Caco-2 (cell line): ENCODE results near the gene TF. TPM values are rescaled to one million over a fixed set of nuclear protein-coding genes. Genes with fewer than 3 reads are reported as not detected.

ENCODE experiments used
- BruUV-seq: library from RNA; stranded (reverse); fragments of 400-500 nt; replicated peaks from 2 replicates; lab custom pipeline; 2021; lab: Mats Ljungman, UMichigan
- CTCF ChIA-PET: fragments of 300-600 bp; sonication (Branson Sonifier 250); formaldehyde crosslinking; loops from one replicate; lab custom pipeline; 2022; ENCODE audit warnings: antibody characterized with exemption; lab: Charles Lee
- POLR2A ChIA-PET: fragments of 300-600 bp; sonication (Branson Sonifier 250); formaldehyde crosslinking; loops from one replicate; lab custom pipeline; 2022; ENCODE audit warnings: antibody characterized with exemption; lab: Charles Lee
- DNase-seq, 2 experiments: peaks; one replicate each; pipeline versions ENCODE4 v3.0.0 to v3.0.0-alpha.2; 2020 to 2022
- H3K27me3 ChIP-seq: replicated peaks from 2 replicates; pipeline ENCODE4 v1.6.0; 2011; ENCODE audit warnings: low read length; ENCODE audit not compliant: control insufficient read depth, insufficient read depth
- H3K36me3 ChIP-seq: 2 replicates; pipeline ENCODE4 v1.5.1; 2011; ENCODE audit warnings: low read length; ENCODE audit not compliant: control insufficient read depth, insufficient read depth
- H3K4me1 ChIP-seq: fragments of 250-450 bp; sonication (Bioruptor Pico); 2 replicates; pipeline ENCODE4 v1.5.1; 2020; ENCODE audit warnings: mild to moderate bottlenecking
- H3K4me3 ChIP-seq: 2 replicates; pipeline ENCODE4 v1.5.1; 2011; ENCODE audit warnings: low read depth, mild to moderate bottlenecking, control low read depth, low read length
- H3K9me3 ChIP-seq: fragments of 250-450 bp; sonication (Bioruptor Pico); 2 replicates; pipeline ENCODE4 v1.5.1; 2020; ENCODE audit warnings: mild to moderate bottlenecking, moderate library complexity
- H3K27ac Mint-ChIP-seq: one replicate; pipeline ENCODE4 v1.8.0; 2022; ENCODE audit warnings: mixed read lengths; ENCODE audit not compliant: unreplicated experiment
- H3K27me3 Mint-ChIP-seq: one replicate; pipeline ENCODE4 v1.8.0; 2022; ENCODE audit warnings: mixed read lengths; ENCODE audit not compliant: insufficient read depth, unreplicated experiment
- H3K36me3 Mint-ChIP-seq: one replicate; pipeline ENCODE4 v1.8.0; 2022; ENCODE audit warnings: mild to moderate bottlenecking, mixed read lengths; ENCODE audit not compliant: insufficient read depth, unreplicated experiment
- H3K4me1 Mint-ChIP-seq: one replicate; pipeline ENCODE4 v1.8.0; 2022; ENCODE audit warnings: low read depth, mixed read lengths; ENCODE audit not compliant: unreplicated experiment
- H3K4me3 Mint-ChIP-seq: one replicate; pipeline ENCODE4 v1.8.0; 2022; ENCODE audit warnings: mild to moderate bottlenecking, moderate library complexity, mixed read lengths; ENCODE audit not compliant: unreplicated experiment
- H3K9me3 Mint-ChIP-seq: one replicate; pipeline ENCODE4 v1.8.0; 2022; ENCODE audit warnings: mixed read lengths; ENCODE audit not compliant: unreplicated experiment
- intact Hi-C: fragments of 100-400 bp; cut with micrococcal nuclease; formaldehyde crosslinking; loops from one replicate; pipeline ENCODE4 v1.10.0; 2022; ENCODE audit not compliant: unreplicated experiment
- total RNA-seq: library from RNA; stranded (reverse); gene quantifications from 2 replicates; pipeline ENCODE4 v1.2.3, GENCODE V29; 2022
- TF ChIP-seq, protein P1 (sequence below), 2 experiments: fragments of 200-600 bp in 1 of 2; IDR thresholded peaks; 1 replicate in 1 of 2; 2 replicates in 1 of 2; pipeline versions ENCODE4 v1.5.1 to v1.8.0; 2011 to 2022; ENCODE audit warnings: antibody characterized with exemption in 1 of 2, control low read depth in 1 of 2, inconsistent platforms in 1 of 2, low read depth in 1 of 2, low read length in 1 of 2, mild to moderate bottlenecking in 1 of 2, moderate library complexity in 1 of 2; ENCODE audit not compliant: insufficient read depth in 1 of 2, severe bottlenecking in 1 of 2, unreplicated experiment in 1 of 2

The TF gene
- total RNA-seq, 1 experiment from 2014 or later, result 23.4 TPM

DNA sequence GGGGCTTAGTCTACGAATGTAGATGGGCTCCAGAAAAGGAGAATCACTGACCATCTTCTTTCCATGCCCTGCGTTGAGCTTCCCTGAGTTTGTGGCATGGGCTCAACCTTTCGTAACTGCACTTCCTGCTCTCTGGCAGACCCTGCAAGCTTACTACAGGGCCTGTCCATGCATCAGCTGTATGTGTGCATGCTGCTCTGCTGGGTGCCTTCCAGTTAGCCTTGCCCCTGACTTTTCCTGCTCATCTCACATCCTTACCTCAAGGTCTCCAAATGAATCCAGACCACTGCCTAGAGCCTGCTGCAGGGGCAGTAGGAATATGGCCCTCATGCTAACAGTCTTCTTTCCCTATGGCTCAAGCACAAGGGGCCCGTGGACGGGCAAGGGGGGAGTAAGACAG lies 2.0 kb upstream of the TF start:
- peaks cover 7% of the 10 kb centered on the region for H3K4me1 Mint-ChIP-seq
- TF ChIP-seq, protein P1, sequence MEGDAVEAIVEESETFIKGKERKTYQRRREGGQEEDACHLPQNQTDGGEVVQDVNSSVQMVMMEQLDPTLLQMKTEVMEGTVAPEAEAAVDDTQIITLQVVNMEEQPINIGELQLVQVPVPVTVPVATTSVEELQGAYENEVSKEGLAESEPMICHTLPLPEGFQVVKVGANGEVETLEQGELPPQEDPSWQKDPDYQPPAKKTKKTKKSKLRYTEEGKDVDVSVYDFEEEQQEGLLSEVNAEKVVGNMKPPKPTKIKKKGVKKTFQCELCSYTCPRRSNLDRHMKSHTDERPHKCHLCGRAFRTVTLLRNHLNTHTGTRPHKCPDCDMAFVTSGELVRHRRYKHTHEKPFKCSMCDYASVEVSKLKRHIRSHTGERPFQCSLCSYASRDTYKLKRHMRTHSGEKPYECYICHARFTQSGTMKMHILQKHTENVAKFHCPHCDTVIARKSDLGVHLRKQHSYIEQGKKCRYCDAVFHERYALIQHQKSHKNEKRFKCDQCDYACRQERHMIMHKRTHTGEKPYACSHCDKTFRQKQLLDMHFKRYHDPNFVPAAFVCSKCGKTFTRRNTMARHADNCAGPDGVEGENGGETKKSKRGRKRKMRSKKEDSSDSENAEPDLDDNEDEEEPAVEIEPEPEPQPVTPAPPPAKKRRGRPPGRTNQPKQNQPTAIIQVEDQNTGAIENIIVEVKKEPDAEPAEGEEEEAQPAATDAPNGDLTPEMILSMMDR (IDR thresholded peaks at IDR 0.05; ENCODE audit: insufficient read depth in 1 of 2, low read depth in 1 of 2, low read length in 1 of 2, severe bottlenecking in 1 of 2, unreplicated experiment in 1 of 2), result no peak
- no peaks in the 10 kb centered on the region for H3K36me3 Mint-ChIP-seq
- intact Hi-C loops, result no loop called here
- Histone ChIP-seq H3K27me3 (no peaks in the 10 kb centered on the region), H3K36me3 (no peaks in the 10 kb centered on the region), H3K4me3 (no peak overlapping the region), H3K9me3 (no peaks in the 10 kb centered on the region), H3K4me1 (peaks cover 16% of the 10 kb centered on the region; the same call in 1 of the 2 replicates)
- no TSS peak for BruUV-seq
- POLR2A ChIA-PET, result no interaction called here
- no peak for DNase-seq
- CTCF ChIA-PET, result no interaction called here
- H3K9me3 Mint-ChIP-seq, result no peaks in the 10 kb centered on the region
- no peaks in the 10 kb centered on the region for H3K27me3 Mint-ChIP-seq
- H3K4me3 Mint-ChIP-seq, result no peak overlapping the region
- H3K27ac Mint-ChIP-seq, result no peak overlapping the region

DNA sequence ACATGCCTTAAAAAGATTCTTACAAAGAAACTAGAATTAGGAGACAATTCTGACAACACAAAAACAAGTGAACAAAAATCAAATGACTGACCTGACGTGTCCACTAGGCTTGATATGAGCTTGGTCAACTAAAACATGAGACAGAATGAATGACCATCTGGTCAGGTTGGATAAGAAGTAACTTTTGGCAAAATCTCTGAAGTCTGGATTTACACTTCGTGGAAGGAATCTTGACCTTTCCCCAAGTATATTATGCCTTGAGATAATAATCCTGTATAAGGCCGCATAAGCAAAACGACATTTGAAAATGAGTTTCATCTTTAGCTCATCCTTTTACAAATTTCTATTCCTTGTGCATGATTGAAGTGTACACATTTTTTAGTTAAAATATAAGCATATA lies 1.1 kb upstream of the TF start:
- H3K9me3 ChIP-seq, result no peaks in the 10 kb centered on the region
- no peaks in the 10 kb centered on the region for H3K27me3 ChIP-seq
- CTCF ChIA-PET, result no interaction called here
- H3K36me3 ChIP-seq, result no peaks in the 10 kb centered on the region
- intact Hi-C loops, result no loop called here
- POLR2A ChIA-PET, result no interaction called here
- Mint-ChIP-seq H3K4me3 (no peak overlapping the region), H3K36me3 (no peaks in the 10 kb centered on the region), H3K27ac (no peak overlapping the region), H3K9me3 (no peaks in the 10 kb centered on the region), H3K4me1 (peaks cover 7% of the 10 kb centered on the region), H3K27me3 (no peaks in the 10 kb centered on the region)
- H3K4me1 ChIP-seq, result peaks cover 16% of the 10 kb centered on the region; the same call in 1 of the 2 replicates
- no TSS peak for BruUV-seq
- no peak for DNase-seq
- H3K4me3 ChIP-seq, result no peak overlapping the region
- TF ChIP-seq, protein P1 (IDR thresholded peaks at IDR 0.05; ENCODE audit: insufficient read depth in 1 of 2, low read depth in 1 of 2, low read length in 1 of 2, severe bottlenecking in 1 of 2, unreplicated experiment in 1 of 2), result no peak

DNA sequence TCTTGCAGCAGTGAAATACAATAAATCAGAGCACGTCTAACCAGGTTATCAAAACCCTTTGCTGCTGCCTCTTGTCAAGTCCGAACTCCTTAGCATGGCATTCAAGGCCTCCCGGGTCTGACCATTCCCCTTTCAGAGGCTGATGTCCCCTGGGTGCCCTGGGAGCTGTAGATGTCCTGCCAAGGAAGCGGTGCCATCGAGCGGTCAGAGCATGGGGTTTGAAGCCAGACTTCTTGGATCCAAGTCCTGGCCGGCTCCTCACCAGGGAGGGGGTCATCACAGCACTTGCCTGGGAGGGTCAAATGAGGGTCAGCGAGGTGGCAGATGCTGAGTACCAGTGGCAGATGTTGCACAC lies 496 bp downstream of the TF start:
- DNase-seq, result no peak
- Mint-ChIP-seq H3K36me3 (no peaks in the 10 kb centered on the region), H3K27me3 (no peaks in the 10 kb centered on the region), H3K4me1 (peaks cover 7% of the 10 kb centered on the region), H3K9me3 (no peaks in the 10 kb centered on the region), H3K4me3 (peak overlapping the region; percentile 10), H3K27ac (no peak overlapping the region)
- ChIA-PET POLR2A (no interaction called here), CTCF (no interaction called here)
- H3K9me3 ChIP-seq, result no peaks in the 10 kb centered on the region
- intact Hi-C loops, result no loop called here
- BruUV-seq, result no TSS peak
- peaks cover 15% of the 10 kb centered on the region; the same call in 1 of the 2 replicates for H3K4me1 ChIP-seq
- no peaks in the 10 kb centered on the region for H3K27me3 ChIP-seq
- no peak overlapping the region for H3K4me3 ChIP-seq
- TF ChIP-seq, protein P1 (IDR thresholded peaks at IDR 0.05; ENCODE audit: insufficient read depth in 1 of 2, low read depth in 1 of 2, low read length in 1 of 2, severe bottlenecking in 1 of 2, unreplicated experiment in 1 of 2), result no peak
- no peaks in the 10 kb centered on the region for H3K36me3 ChIP-seq
